K562 (cell line): ENCODE results near the gene NCBP2. TPM values are rescaled to one million over a fixed set of nuclear protein-coding genes. Genes with fewer than 3 reads are reported as not detected.
A peak's percentile ranks its signal among the peaks of the same experiment; 100 is the strongest.

Experiments
- ATAC-seq: fragments of 200-7000 bp; cut with Tn5 transposase; 3 replicates; pipeline ENCODE4 v1.9.1; 2020; ENCODE audit warnings: moderate library complexity
- BruUV-seq: library from RNA; stranded (reverse); fragments of 400-500 nt; replicated peaks from 2 replicates; lab custom pipeline; 2021; lab: Mats Ljungman, UMichigan
- CTCF ChIA-PET: fragments of 300-600 bp; formaldehyde crosslinking; extraction: SDS; loops from one replicate; lab custom pipeline; 2021; ENCODE audit warnings: low intra/inter-chr PET ratio; lab: Yijun Ruan, JAX
- POLR2A ChIA-PET: fragments of 300-600, 350-650 bp; sonication (Branson Sonifier 250); formaldehyde crosslinking; extraction: SDS; loops from one replicate; lab custom pipeline; 2021; ENCODE audit warnings: antibody characterized with exemption, inconsistent platforms; lab: Yijun Ruan, JAX
- DNase-seq, 4 experiments: peaks; one replicate each; pipeline versions ENCODE4 v3.0.0 to v3.0.0-alpha.2; 2011 to 2018; ENCODE audit warnings: low spot score in 3 of 4, mixed read lengths in 3 of 4; ENCODE audit errors: extremely low read depth in 1 of 4
- FAIRE-seq: peaks from 2 replicates; lab custom pipeline; 2011; peaks lifted over from hg19 to GRCh38; lab: Jason Lieb, UNC
- H2AFZ ChIP-seq: 2 replicates; pipeline ENCODE4 v1.6.0; 2011; ENCODE audit warnings: low read depth, low read length, control low read depth, inconsistent platforms
- H3K27ac ChIP-seq: fragments of 200-600 bp; 3 replicates; pipeline ENCODE4 v1.8.0; 2011; ENCODE audit warnings: low read depth, mild to moderate bottlenecking, control low read depth, inconsistent platforms, low read length, moderate library complexity, mixed read lengths; ENCODE audit errors: extremely low read depth
- H3K27me3 ChIP-seq, 2 experiments: fragments of 300-600 bp in 1 of 2; 2 replicates in 1 of 2; 3 replicates in 1 of 2; pipeline versions ENCODE4 v1.6.0 to v1.8.0; 2011; ENCODE audit warnings: inconsistent platforms in 2 of 2, low read length in 2 of 2, mild to moderate bottlenecking in 1 of 2, mixed read lengths in 1 of 2, moderate library complexity in 1 of 2; ENCODE audit not compliant: control insufficient read depth in 2 of 2, insufficient read depth in 2 of 2
- H3K36me3 ChIP-seq: fragments of 300-600 bp; 3 replicates; pipeline ENCODE4 v1.8.0; 2011; ENCODE audit warnings: mild to moderate bottlenecking, low read length, inconsistent platforms; ENCODE audit not compliant: control insufficient read depth, insufficient read depth
- H3K4me1 ChIP-seq, 2 experiments: fragments of 200-600 bp in 1 of 2; replicated peaks in 1 of 2; 2 replicates in 1 of 2; 3 replicates in 1 of 2; pipeline versions ENCODE4 v1.5.1 to v1.8.0; 2011; ENCODE audit warnings: inconsistent platforms in 2 of 2, low read length in 2 of 2, mild to moderate bottlenecking in 1 of 2, mixed read lengths in 1 of 2, moderate library complexity in 1 of 2; ENCODE audit not compliant: control insufficient read depth in 2 of 2, insufficient read depth in 2 of 2
- H3K4me2 ChIP-seq: 2 replicates; pipeline ENCODE4 v1.6.1; 2011; ENCODE audit warnings: low read length, control low read depth, inconsistent platforms, mixed read lengths; ENCODE audit not compliant: insufficient read depth
- H3K4me3 ChIP-seq: fragments of 200-600 bp; sonication (generic), shearing (Covaris generic); 2 replicates; pipeline ENCODE4 v1.5.1; 2016; ENCODE audit warnings: control low read depth, inconsistent platforms
- H3K79me2 ChIP-seq: fragments of 200-600 bp; 3 replicates; pipeline ENCODE4 v1.8.0; 2011; ENCODE audit warnings: low read length, inconsistent platforms; ENCODE audit not compliant: control insufficient read depth, insufficient read depth
- H3K9ac ChIP-seq, 2 experiments: 2 replicates each; pipeline versions ENCODE4 v1.6.0 to v1.6.1; 2011; ENCODE audit warnings: low read depth in 2 of 2, low read length in 2 of 2, control low read depth in 1 of 2, inconsistent platforms in 1 of 2, mild to moderate bottlenecking in 1 of 2, mixed read lengths in 1 of 2; ENCODE audit not compliant: insufficient read depth in 1 of 2
- H3K9me1 ChIP-seq: one replicate; pipeline ENCODE4 v1.6.0; 2011; ENCODE audit warnings: inconsistent platforms, mild to moderate bottlenecking, low read length, moderate library complexity; ENCODE audit not compliant: control insufficient read depth, insufficient read depth
- H3K9me3 ChIP-seq: replicated peaks from 2 replicates; pipeline ENCODE4 v1.5.1; 2011; ENCODE audit warnings: low read depth, low read length, inconsistent platforms; ENCODE audit not compliant: control insufficient read depth, insufficient read depth
- H4K20me1 ChIP-seq: replicated peaks from 2 replicates; pipeline ENCODE4 v1.6.1; 2011; ENCODE audit warnings: low read length, inconsistent platforms, mixed read lengths; ENCODE audit not compliant: control insufficient read depth, insufficient read depth
- DNMT1 ChIP-seq: fragments of 450-650 bp; IDR thresholded peaks from 2 replicates; pipeline ENCODE4 v1.6.1; 2016; ENCODE audit warnings: antibody characterized with exemption, mild to moderate bottlenecking
- ETV1 ChIP-seq: fragments of 450-650 bp; conservative IDR thresholded peaks from 2 replicates; pipeline ENCODE4 v1.6.1; 2016; ENCODE audit warnings: missing genetic modification characterization, control low read depth, low read depth, missing compliant biosample characterization
- FOXK1 ChIP-seq: sonication (generic); formaldehyde crosslinking; IDR thresholded peaks from 2 replicates; pipeline ENCODE4 v1.8.0; 2022; ENCODE audit warnings: missing genetic modification reagents, mild to moderate bottlenecking, borderline replicate concordance
- GABPB2 ChIP-seq: fragments of 250-450 bp; sonication (Bioruptor Pico); conservative IDR thresholded peaks from 2 replicates; pipeline ENCODE4 v1.5.1; 2021; ENCODE audit warnings: mild to moderate bottlenecking
- HNRNPH1 ChIP-seq: fragments of 200-400 bp; formaldehyde crosslinking; optimal IDR thresholded peaks from 2 replicates; pipeline ENCODE3; 2017; ENCODE audit warnings: low read depth, mild to moderate bottlenecking, low read length, moderate library complexity
- KDM5B ChIP-seq: fragments of 200-600 bp; sonication (generic); IDR thresholded peaks from 2 replicates; pipeline ENCODE4 v1.6.1; 2012; ENCODE audit warnings: low read depth, mild to moderate bottlenecking, moderate library complexity, low read length, control low read depth, inconsistent platforms; ENCODE audit not compliant: insufficient replicate concordance
- PHF20 ChIP-seq: fragments of 450-650 bp; IDR thresholded peaks from 2 replicates; pipeline ENCODE4 v1.6.1; 2018; ENCODE audit not compliant: partially characterized antibody
- RUNX1 ChIP-seq: sonication (generic); IDR thresholded peaks from 2 replicates; pipeline ENCODE4 v1.6.1; 2016; ENCODE audit warnings: antibody characterized with exemption, low read depth
- ZNF140 ChIP-seq: fragments of 250-450 bp; sonication (Bioruptor Pico); IDR thresholded peaks from 2 replicates; pipeline ENCODE4 v1.8.0; 2021; ENCODE audit warnings: moderate library complexity, mild to moderate bottlenecking, inconsistent platforms
- ZNF384 ChIP-seq: IDR thresholded peaks from 2 replicates; pipeline ENCODE4 v1.6.1; 2012; ENCODE audit warnings: low read depth, low read length, improper control_type of control experiment
- WGBS: fragments of 100-300 bp; shearing (Covaris generic); methylation state at CpG from one replicate; pipeline ENCODE4 v1.1.6; 2016; ENCODE audit warnings: low coverage, mixed read lengths; ENCODE audit not compliant: insufficient coverage; ENCODE audit errors: missing lambda C conversion rate; 5-methylcytosine and 5-hydroxymethylcytosine counted together
- in situ Hi-C: fragments of 300-500 bp; cut with MboI; formaldehyde crosslinking; loops from 4 replicates; pipeline ENCODE4 v1.15.0; 2018; ENCODE audit warnings: inconsistent platforms, mixed read lengths
- intact Hi-C: fragments of 100-400 bp; cut with micrococcal nuclease; formaldehyde crosslinking; loops from 2 replicates; pipeline ENCODE4 v1.14.2; 2022
- polyA plus RNA-seq, 8 experiments: library from polyadenylated mRNA; depleted of rRNA in 4 of 8; stranded (reverse) in 5 of 8; unstranded in 3 of 8; fragments of >200 nt; fragmentation: Nextera tagmentation in 2 of 8; fragmentation: Illumina TruSeq in 1 of 8; extraction: Ambion mirVana in 2 of 8; extraction: Trizol in 1 of 8; gene quantifications; 2 replicates each; pipeline versions ENCODE4 v1.2.1 to v1.2.3, GENCODE V29; 2011 to 2014; ENCODE audit warnings: inconsistent platforms in 1 of 8, missing spikeins in 1 of 8
- total RNA-seq, 7 experiments: library from RNA; depleted of rRNA in 6 of 7; stranded (reverse); fragments of >200 nt in 6 of 7; fragmentation: Illumina TruSeq in 2 of 7; extraction: Trizol in 2 of 7; gene quantifications; 2 replicates each; pipeline versions ENCODE4 v1.2.1 to v1.2.3, GENCODE V29; 2011 to 2021; ENCODE audit warnings: low replicate concordance in 1 of 7
- TF ChIP-seq, protein P1 (sequence below), 2 experiments: fragments of 450-650 bp; IDR thresholded peaks; 2 replicates each; pipeline ENCODE4 v1.6.1; 2018; ENCODE audit warnings: mild to moderate bottlenecking in 2 of 2, low read depth in 1 of 2; ENCODE audit not compliant: partially characterized antibody in 2 of 2
- TF ChIP-seq, protein P2 (sequence below): fragments of 450-650 bp; IDR thresholded peaks from 2 replicates; pipeline ENCODE4 v1.6.1; 2017; ENCODE audit warnings: antibody characterized with exemption, mild to moderate bottlenecking

Gene NCBP2
- total and polyA plus RNA-seq, 9 of the 15 experiments (the other 6 are each of a cell fraction or from before 2014, with no cell fraction given): 56.4 to 102 (median 82.3) TPM

DNA sequence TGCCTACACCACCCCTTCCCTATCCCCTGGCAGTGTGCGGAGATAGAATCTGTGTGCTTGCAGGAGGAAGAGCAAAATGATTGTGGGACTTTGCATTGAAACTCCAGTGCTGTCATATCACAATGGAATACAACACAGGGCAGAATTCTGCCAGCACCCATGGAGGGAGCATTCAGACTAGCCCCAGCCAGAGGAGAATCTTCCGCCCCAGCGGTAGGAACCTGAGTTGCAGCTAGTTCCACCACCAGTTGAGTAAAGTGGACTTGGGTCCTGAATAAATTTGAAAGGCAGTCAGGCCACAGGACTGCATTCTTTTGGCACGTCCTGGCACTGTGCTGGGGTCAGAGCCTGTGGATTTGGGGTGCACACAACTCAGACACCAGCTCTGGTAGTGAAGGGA, 27.5 kb downstream of the NCBP2 start (continued):
- TF ChIP-seq, protein P1, sequence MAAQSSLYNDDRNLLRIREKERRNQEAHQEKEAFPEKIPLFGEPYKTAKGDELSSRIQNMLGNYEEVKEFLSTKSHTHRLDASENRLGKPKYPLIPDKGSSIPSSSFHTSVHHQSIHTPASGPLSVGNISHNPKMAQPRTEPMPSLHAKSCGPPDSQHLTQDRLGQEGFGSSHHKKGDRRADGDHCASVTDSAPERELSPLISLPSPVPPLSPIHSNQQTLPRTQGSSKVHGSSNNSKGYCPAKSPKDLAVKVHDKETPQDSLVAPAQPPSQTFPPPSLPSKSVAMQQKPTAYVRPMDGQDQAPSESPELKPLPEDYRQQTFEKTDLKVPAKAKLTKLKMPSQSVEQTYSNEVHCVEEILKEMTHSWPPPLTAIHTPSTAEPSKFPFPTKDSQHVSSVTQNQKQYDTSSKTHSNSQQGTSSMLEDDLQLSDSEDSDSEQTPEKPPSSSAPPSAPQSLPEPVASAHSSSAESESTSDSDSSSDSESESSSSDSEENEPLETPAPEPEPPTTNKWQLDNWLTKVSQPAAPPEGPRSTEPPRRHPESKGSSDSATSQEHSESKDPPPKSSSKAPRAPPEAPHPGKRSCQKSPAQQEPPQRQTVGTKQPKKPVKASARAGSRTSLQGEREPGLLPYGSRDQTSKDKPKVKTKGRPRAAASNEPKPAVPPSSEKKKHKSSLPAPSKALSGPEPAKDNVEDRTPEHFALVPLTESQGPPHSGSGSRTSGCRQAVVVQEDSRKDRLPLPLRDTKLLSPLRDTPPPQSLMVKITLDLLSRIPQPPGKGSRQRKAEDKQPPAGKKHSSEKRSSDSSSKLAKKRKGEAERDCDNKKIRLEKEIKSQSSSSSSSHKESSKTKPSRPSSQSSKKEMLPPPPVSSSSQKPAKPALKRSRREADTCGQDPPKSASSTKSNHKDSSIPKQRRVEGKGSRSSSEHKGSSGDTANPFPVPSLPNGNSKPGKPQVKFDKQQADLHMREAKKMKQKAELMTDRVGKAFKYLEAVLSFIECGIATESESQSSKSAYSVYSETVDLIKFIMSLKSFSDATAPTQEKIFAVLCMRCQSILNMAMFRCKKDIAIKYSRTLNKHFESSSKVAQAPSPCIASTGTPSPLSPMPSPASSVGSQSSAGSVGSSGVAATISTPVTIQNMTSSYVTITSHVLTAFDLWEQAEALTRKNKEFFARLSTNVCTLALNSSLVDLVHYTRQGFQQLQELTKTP (IDR thresholded peaks at IDR 0.05; ENCODE audit: low read depth in 1 of 2, partially characterized antibody in 2 of 2): no peak
- no peak for TF ChIP-seq GABPB2 (CRISPR knock-in tag)

DNA sequence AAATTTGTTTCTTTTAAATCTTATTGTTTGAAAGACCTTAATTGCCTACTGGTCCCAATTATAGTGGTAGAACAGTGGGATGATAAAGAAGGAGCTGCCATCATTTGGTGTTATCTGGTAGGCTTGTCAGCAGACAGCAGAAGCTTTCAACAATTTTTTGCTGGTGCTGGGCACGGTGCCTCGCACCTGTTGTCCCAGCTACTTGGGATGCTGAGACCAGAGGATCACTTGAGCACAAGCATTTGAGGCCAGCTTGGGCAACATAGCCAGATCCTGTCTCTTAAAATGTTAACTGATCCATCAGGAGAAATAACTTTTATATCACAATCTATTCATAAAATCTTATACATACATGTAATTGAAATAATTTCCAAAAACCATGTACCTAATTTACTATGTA, 38.6 kb downstream of the NCBP2 start:
- no peaks in the 10 kb centered on the region for H4K20me1 ChIP-seq
- H3K4me2 ChIP-seq: no peak overlapping the region
- CTCF ChIA-PET: no interaction called here
- in situ Hi-C loops: no loop called here
- intact Hi-C loops: no loop called here
- H3K4me1 ChIP-seq: no peaks in the 10 kb centered on the region
- no peak overlapping the region for H2AFZ ChIP-seq
- BruUV-seq: TSS peak; percentile 6
- 94% methylated on average over 2 of the region's 2 CpGs for WGBS
- H3K27ac ChIP-seq: no peak overlapping the region
- no peaks in the 10 kb centered on the region for H3K9me3 ChIP-seq
- ATAC-seq: no peak
- H3K9me1 ChIP-seq: no peaks in the 10 kb centered on the region
- POLR2A ChIA-PET: interaction anchor here (0.7 to 1.2 kb wide), 2 partner anchors 13 to 16 kb away, joined by 3 read pairs; no protein-coding TSS in a partner anchor
- H3K27me3 ChIP-seq: no peaks in the 10 kb centered on the region
- H3K79me2 ChIP-seq: no peaks in the 10 kb centered on the region
- no peak for FAIRE-seq
- no peak overlapping the region for H3K4me3 ChIP-seq
- no peak overlapping the region for H3K9ac ChIP-seq
- peaks cover 70% of the 10 kb centered on the region for H3K36me3 ChIP-seq
- no peak for DNase-seq
- TF ChIP-seq ZNF384: no peak
- TF ChIP-seq HNRNPH1: no peak
- no peak for TF ChIP-seq FOXK1 (CRISPR knock-in tag)
- no peak for TF ChIP-seq DNMT1
- TF ChIP-seq, protein P2, sequence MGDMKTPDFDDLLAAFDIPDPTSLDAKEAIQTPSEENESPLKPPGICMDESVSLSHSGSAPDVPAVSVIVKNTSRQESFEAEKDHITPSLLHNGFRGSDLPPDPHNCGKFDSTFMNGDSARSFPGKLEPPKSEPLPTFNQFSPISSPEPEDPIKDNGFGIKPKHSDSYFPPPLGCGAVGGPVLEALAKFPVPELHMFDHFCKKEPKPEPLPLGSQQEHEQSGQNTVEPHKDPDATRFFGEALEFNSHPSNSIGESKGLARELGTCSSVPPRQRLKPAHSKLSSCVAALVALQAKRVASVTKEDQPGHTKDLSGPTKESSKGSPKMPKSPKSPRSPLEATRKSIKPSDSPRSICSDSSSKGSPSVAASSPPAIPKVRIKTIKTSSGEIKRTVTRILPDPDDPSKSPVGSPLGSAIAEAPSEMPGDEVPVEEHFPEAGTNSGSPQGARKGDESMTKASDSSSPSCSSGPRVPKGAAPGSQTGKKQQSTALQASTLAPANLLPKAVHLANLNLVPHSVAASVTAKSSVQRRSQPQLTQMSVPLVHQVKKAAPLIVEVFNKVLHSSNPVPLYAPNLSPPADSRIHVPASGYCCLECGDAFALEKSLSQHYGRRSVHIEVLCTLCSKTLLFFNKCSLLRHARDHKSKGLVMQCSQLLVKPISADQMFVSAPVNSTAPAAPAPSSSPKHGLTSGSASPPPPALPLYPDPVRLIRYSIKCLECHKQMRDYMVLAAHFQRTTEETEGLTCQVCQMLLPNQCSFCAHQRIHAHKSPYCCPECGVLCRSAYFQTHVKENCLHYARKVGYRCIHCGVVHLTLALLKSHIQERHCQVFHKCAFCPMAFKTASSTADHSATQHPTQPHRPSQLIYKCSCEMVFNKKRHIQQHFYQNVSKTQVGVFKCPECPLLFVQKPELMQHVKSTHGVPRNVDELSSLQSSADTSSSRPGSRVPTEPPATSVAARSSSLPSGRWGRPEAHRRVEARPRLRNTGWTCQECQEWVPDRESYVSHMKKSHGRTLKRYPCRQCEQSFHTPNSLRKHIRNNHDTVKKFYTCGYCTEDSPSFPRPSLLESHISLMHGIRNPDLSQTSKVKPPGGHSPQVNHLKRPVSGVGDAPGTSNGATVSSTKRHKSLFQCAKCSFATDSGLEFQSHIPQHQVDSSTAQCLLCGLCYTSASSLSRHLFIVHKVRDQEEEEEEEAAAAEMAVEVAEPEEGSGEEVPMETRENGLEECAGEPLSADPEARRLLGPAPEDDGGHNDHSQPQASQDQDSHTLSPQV: no peak
- TF ChIP-seq RUNX1: no peak
- no peak for TF ChIP-seq KDM5B
- no peak for TF ChIP-seq ETV1 (tag)
- no peak for TF ChIP-seq PHF20
- TF ChIP-seq ZNF140: no peak
